Nephron progenitor cell (in vitro differentiated cells): Measurements from ENCODE around the gene HAS3.
"Not testable (repeated sequence)": the region's sequence is repeated elsewhere in the genome, so short reads cannot be mapped to it uniquely, and the experiment has no call there.

Source experiments
- DNase-seq: peaks from one replicate; pipeline ENCODE4 v3.0.0; 2021
- H3K27ac Mint-ChIP-seq: 2 replicates; pipeline ENCODE4 v1.8.0; 2021; ENCODE audit warnings: mild to moderate bottlenecking, moderate library complexity, mixed read lengths
- H3K27me3 Mint-ChIP-seq: 2 replicates; pipeline ENCODE4 v1.8.0; 2021; ENCODE audit warnings: mild to moderate bottlenecking, low read depth, mixed read lengths; ENCODE audit not compliant: poor library complexity
- H3K36me3 Mint-ChIP-seq: 2 replicates; pipeline ENCODE4 v1.8.0; 2021; ENCODE audit warnings: low read depth, mixed read lengths
- H3K4me1 Mint-ChIP-seq: 2 replicates; pipeline ENCODE4 v1.8.0; 2021; ENCODE audit warnings: mixed read lengths
- H3K4me3 Mint-ChIP-seq: 2 replicates; pipeline ENCODE4 v1.8.0; 2021; ENCODE audit warnings: mild to moderate bottlenecking, moderate library complexity, mixed read lengths
- H3K9me3 Mint-ChIP-seq: 2 replicates; pipeline ENCODE4 v1.8.0; 2021; ENCODE audit warnings: mild to moderate bottlenecking, moderate library complexity, mixed read lengths
- CTCF ChIP-seq: fragments of 200-600 bp; sonication (generic); IDR thresholded peaks from 2 replicates; pipeline ENCODE4 v1.5.0; 2021; ENCODE audit warnings: antibody characterized with exemption

HAS3 gene

GRCh38 chr16:69143116-69143515, 37.7 kb downstream of the HAS3 start:
- no peak for TF ChIP-seq CTCF
- Mint-ChIP-seq H3K27ac (no peak overlapping the region), H3K4me1 (no peaks in the 10 kb centered on the region), H3K4me3 (no peak overlapping the region), H3K36me3 (peaks cover 78% of the 10 kb centered on the region), H3K9me3 (no peaks in the 10 kb centered on the region), H3K27me3 (no peaks in the 10 kb centered on the region)
- no peak for DNase-seq

- Mint-ChIP-seq H3K4me1 (no peaks in the 10 kb centered on the region), H3K27ac (peak overlapping the region; percentile 57), H3K4me3 (no peak overlapping the region)
Measured at GRCh38 chr16:69145658-69146057, 40.2 kb downstream of the HAS3 start.

GRCh38 chr16:69149621-69150020, 44.2 kb downstream of the HAS3 start:
- not testable (repeated sequence) for H3K27me3 Mint-ChIP-seq, H3K9me3 Mint-ChIP-seq, DNase-seq, H3K4me3 Mint-ChIP-seq, H3K4me1 Mint-ChIP-seq, H3K27ac Mint-ChIP-seq
- peaks cover 55% of the 10 kb centered on the region for H3K36me3 Mint-ChIP-seq

More at GRCh38 chr16:69145658-69146057, 40.2 kb downstream of the HAS3 start:
- H3K36me3 Mint-ChIP-seq: peaks cover 74% of the 10 kb centered on the region
- no peaks in the 10 kb centered on the region for H3K9me3 Mint-ChIP-seq
- no peak for DNase-seq
- H3K27me3 Mint-ChIP-seq: no peaks in the 10 kb centered on the region
- TF ChIP-seq CTCF: no peak

- DNase-seq: peak; percentile 50
- H3K27ac Mint-ChIP-seq: no peak overlapping the region
- H3K4me1 Mint-ChIP-seq: no peaks in the 10 kb centered on the region
- no peaks in the 10 kb centered on the region for H3K9me3 Mint-ChIP-seq
- no peak overlapping the region for H3K4me3 Mint-ChIP-seq
- peaks cover 57% of the 10 kb centered on the region for H3K36me3 Mint-ChIP-seq
- H3K27me3 Mint-ChIP-seq: no peaks in the 10 kb centered on the region
- TF ChIP-seq CTCF: peak; percentile 64
Measured at GRCh38 chr16:69150146-69150865, 44.9 kb downstream of the HAS3 start.

DNA sequence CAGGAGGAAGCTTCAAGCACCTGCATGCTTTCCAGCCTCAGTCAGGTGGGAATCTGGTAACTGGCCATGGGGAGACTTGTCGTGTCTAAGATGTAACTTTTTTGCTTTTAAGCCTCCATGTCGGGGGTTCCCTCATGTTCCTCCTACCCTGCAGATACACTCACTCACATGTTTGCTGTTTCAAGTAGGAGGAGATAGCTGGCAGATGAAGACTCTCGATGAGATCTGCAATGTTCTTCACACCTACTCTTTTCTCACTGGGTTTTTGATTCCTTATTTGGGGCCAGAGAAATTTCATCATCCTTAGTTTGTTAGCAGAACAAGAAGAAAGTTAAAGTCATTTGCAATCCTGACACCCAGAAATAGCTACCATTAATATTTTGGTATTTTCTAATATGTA, 51.7 kb downstream of the HAS3 start:
- no peaks in the 10 kb centered on the region for H3K4me1 Mint-ChIP-seq
- H3K9me3 Mint-ChIP-seq: no peaks in the 10 kb centered on the region
- no peak for TF ChIP-seq CTCF
- peaks cover 74% of the 10 kb centered on the region for H3K36me3 Mint-ChIP-seq
- H3K27me3 Mint-ChIP-seq: peaks cover 2% of the 10 kb centered on the region
- H3K27ac Mint-ChIP-seq: no peak overlapping the region
- no peak overlapping the region for H3K4me3 Mint-ChIP-seq
- DNase-seq: no peak

- Mint-ChIP-seq H3K4me3 (no peak overlapping the region), H3K27me3 (peaks cover 2% of the 10 kb centered on the region), H3K27ac (peak overlapping the region; percentile 22), H3K36me3 (peaks cover 68% of the 10 kb centered on the region), H3K4me1 (peaks cover under 1% of the 10 kb centered on the region), H3K9me3 (no peaks in the 10 kb centered on the region)
- no peak for DNase-seq
- no peak for TF ChIP-seq CTCF
Measured at GRCh38 chr16:69160192-69160591, 54.7 kb downstream of the HAS3 start.
